Stimulated activated CD4-positive, alpha-beta T cell treated with anti-CD3 and anti-CD28 coated beads, Interleukin-4, amount 100 ng/mL, for 48 hours (primary cell): ENCODE measurements around the gene PROM2.
"Not testable (repeated sequence)": the region's sequence is repeated elsewhere in the genome, so short reads cannot be mapped to it uniquely, and the experiment has no call there.

ENCODE experiments used
- DNase-seq, 2 donors: peaks; one replicate each; pipeline ENCODE4 v3.0.0-alpha.2; 2020; ENCODE audit warnings: low read depth in 2 of 2

The PROM2 gene

DNA sequence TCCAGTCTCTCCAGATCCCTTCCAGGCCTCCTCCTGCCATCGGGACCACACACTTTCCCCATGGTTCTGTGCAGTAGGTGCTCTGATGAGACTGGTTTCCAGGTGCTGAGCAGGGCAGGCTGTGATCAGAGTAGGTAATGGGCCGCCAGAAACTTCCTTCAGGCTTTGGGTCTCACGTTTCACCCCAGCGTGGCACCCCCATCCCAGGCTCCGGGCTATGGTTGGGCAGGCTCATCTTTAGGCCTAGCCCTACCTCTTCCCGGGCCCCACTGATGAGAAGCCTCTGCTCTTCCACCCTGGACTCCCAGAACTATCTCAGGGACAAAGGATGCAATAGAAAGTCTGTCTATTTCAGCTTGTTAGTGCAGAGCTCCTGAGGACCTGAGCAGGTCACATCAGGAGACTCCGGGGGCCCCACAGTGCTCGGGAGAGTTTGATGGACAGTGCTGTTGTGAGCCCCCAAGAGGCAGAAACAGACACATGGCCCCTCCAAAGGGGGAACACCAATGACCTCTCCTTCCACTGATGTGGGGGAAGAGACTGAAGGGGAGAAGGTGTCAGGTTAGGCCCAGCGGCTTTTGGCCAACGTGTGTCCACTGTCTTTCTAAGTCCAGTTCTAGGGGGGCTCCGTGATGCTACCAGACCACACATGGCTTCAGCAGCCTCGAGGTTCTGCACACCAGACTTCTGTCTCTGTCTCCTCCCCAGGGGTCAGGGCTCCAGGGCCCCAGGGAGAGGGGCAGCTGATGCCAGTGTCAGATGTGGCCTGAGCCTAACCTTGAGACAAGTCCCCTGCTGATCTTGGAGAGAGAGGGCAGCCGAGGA, 5.8 kb upstream of the PROM2 start:
- no peak for DNase-seq

GRCh38 chr2:95269036-95269680, 5.1 kb upstream of the PROM2 start:
- no peak for DNase-seq

DNA sequence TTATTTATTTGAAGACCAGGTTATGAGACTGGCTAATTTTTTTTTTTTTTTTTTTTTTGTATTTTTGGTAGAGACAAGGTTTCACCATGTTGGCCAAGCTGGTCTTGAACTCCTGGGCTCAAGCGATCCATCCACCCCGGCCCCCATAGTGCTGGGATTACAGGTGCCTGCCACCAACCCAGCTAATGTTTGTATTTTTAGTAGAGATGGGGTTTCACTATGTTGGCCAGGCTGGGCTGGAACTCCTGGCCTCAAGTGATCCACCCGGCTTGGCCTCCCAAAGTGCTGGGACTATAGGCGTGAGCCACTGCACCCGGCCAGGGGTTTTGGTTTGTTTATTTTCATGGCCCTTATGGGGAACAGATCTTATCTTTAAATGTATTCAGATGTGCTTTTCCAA, 4.5 kb upstream of the PROM2 start:
- not testable (repeated sequence) for DNase-seq

GRCh38 chr2:95270541-95271081, 3.6 kb upstream of the PROM2 start:
- DNase-seq: no peak

DNA sequence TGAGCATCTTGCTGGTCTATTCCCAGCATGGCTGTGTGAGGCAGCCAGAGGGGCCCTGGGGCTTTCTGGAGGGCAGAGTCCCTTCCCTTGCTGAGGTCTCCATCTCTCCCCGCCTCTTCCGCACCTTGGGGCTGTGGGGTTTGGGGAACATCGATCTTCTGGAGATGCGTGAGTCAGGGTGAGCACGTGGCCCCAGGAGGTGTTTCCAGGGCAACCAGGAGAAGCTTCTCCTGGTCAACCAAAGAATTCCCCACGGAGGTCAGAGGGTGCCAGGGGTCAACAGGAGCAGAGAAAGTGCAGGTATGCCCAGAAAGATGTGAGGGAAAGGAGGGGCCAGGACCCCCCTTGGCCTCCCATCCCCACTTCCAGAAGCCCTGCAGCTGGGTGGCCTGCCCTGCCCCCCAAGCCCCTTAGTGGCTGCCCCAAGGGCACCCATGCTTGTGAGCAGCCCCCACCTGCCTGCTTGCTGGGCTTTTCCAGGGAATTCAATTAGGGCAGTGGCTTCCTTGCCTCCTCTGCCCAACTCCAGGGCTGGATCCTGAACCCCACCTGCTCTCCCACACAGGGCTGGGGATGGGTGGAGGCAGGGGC, 2.8 kb upstream of the PROM2 start:
- DNase-seq: no peak

- no peak for DNase-seq
Observed at GRCh38 chr2:95272299-95272751, 1.9 kb upstream of the PROM2 start.

GRCh38 chr2:95272781-95273180, 1.5 kb upstream of the PROM2 start:
- DNase-seq: no peak

DNA sequence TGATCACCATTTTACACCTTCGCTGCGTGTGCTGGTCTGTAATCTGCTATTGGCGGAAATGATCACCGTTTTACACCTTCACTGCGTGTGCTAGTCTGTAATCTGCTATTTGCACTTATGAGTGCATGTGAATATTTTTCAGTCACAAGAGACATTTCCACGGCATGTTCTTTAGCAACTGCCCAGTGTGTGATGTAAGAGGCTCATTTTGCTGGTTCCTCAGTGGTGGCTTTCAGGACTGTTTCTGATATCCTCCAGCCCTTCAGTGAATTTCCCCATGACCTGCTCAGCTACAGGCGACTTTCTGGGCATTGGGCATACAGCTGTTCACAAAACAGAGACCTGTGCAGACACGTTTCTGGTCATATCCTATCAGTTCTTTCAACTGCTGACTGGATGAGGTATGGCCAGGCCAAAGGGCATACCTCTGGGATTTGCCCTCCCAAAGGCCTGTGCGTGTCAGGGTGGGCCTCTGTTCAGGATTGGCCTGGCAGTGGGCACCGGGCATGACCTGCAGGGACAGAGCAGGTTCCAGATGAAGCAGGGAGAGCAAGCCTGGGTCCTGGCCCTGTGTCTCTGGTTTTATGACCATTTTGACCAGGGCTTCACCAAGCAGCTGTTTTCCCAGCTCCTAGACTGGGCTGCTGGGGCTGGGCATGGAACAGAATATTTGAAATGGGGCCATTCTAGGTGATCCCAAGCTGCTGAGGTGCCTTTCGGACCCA, 521 bp upstream of the PROM2 start:
- no peak for DNase-seq

GRCh38 chr2:95275151-95275515, 884 bp downstream of the PROM2 start:
- no peak for DNase-seq

DNA sequence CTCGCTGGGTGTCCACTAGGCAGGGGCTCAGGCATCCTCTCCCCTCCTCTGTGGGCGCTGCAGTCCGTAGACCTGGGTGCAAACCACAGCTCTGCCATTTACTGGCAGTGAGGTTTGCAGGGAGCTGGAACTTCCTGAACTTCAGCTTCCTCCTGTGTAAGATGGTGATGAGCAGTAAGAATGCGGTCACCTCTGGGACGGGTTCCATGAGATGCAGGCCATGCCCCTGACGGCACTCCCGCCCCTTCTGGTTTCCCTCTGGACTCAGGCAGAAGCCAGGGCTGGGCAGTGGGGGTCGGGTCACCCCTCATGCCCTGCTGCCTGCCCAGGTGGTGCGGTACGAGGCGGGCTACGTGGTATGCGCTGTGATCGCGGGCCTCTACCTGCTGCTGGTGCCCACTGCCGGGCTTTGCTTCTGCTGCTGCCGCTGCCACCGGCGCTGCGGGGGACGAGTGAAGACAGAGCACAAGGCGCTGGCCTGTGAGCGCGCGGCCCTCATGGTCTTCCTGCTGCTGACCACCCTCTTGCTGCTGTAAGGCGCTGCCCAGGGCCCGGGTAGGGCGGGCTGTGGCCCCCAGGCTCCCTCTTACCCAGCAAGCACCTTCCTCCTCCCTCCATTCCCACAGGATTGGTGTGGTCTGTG, 1.5 kb downstream of the PROM2 start:
- DNase-seq: no peak

DNA sequence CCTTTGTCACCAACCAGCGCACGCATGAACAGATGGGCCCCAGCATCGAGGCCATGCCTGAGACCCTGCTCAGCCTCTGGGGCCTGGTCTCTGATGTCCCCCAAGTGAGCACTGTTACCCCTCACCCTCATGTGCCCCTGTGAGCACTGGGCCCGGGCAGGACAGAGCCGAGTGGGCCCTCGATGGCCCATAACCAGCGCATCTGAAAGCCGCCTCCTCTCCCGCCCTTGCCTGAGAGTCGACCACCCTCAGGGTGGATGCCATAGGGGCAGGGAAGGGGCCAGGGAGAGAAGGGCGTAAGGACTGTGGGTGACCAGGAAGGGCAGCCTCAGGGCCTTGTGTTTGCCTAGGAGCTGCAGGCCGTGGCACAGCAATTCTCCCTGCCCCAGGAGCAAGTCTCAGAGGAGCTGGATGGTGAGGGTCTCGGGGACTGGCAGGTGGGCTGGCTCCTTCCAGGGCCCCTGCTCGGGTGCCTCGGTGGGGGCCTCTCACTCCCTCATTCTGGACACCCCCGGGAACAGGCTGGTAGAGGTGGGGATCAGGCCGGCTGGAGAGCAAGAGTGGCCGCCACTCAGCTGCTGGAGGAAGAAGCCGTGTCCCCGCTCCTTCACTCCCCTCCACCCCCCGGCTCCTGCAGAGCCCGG, 2.1 kb downstream of the PROM2 start:
- no peak for DNase-seq

DNA sequence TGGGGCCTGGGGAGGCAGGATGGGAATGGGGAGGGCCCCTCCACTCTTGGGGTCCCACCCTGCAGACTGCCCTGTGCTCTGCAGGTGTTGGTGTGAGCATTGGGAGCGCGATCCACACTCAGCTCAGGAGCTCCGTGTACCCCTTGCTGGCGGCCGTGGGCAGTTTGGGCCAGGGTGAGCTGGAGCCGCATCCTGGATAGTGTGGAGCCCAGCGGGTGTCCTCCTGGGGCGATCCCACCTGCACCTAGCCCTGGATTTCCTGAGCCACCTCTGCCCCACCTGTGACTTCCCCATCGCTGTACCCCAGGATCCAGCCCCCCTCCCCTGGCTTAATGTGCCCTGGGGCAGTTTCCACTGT, 2.6 kb downstream of the PROM2 start:
- no peak for DNase-seq

GRCh38 chr2:95277246-95277906, 3.1 kb downstream of the PROM2 start:
- no peak for DNase-seq

- DNase-seq: no peak
Observed at GRCh38 chr2:95278051-95278471, 3.8 kb downstream of the PROM2 start.

GRCh38 chr2:95278637-95279225, 4.5 kb downstream of the PROM2 start:
- DNase-seq: no peak

- no peak for DNase-seq
Observed at GRCh38 chr2:95279435-95280035, 5.3 kb downstream of the PROM2 start.

GRCh38 chr2:95281071-95281470, 6.8 kb downstream of the PROM2 start:
- no peak for DNase-seq

GRCh38 chr2:95281786-95282185, 7.5 kb downstream of the PROM2 start:
- DNase-seq: no peak

GRCh38 chr2:95282458-95282857, 8.2 kb downstream of the PROM2 start:
- no peak for DNase-seq

DNA sequence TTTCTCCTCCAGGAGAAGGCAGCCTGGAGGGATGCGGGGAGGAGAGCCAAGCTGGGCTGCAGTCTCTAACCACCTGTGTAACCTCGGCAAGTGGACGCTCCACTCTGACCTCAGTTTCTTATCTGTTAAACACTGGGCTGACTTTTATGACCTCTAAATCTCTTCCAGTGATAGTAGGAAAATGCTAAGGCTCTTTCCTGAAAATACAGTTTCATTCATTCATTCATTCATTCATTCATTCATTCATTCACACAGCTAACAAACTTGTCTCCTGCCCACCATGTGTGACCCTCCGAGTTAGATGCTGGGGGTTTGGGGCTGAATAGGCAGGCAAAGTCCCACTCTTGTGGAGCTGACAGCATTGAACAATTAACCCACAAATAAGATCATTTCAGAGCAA, 9.3 kb downstream of the PROM2 start:
- no peak for DNase-seq
